KMS-11 (cell line): ENCODE results near the gene MSX2.

Source experiments
- H2AFZ ChIP-seq: fragments of 200-600 bp; sonication (generic); 2 replicates; pipeline ENCODE4 v1.6.1; 2016; ENCODE audit warnings: antibody characterized with exemption, mixed run types, low read depth
- H3K27ac ChIP-seq: fragments of 200-600 bp; sonication (generic); 2 replicates; pipeline ENCODE4 v1.6.1; 2016; ENCODE audit warnings: mild to moderate bottlenecking, mixed run types
- H3K27me3 ChIP-seq: fragments of 200-600 bp; sonication (generic); 2 replicates; pipeline ENCODE4 v1.6.1; 2017; ENCODE audit warnings: mild to moderate bottlenecking, low read depth, mixed run types, moderate library complexity; ENCODE audit not compliant: insufficient read depth
- H3K36me3 ChIP-seq: fragments of 200-600 bp; sonication (generic); 2 replicates; pipeline ENCODE4 v1.6.1; 2017; ENCODE audit warnings: mild to moderate bottlenecking, mixed run types; ENCODE audit not compliant: insufficient read depth
- H3K4me1 ChIP-seq: fragments of 200-600 bp; sonication (generic); 2 replicates; pipeline ENCODE4 v1.6.1; 2016; ENCODE audit warnings: mild to moderate bottlenecking, low read depth, mixed run types; ENCODE audit not compliant: poor library complexity, severe bottlenecking
- H3K4me2 ChIP-seq: fragments of 200-600 bp; sonication (generic); 2 replicates; pipeline ENCODE4 v1.7.0; 2016; ENCODE audit warnings: mild to moderate bottlenecking, mixed run types
- H3K4me3 ChIP-seq: fragments of 200-600 bp; sonication (generic); IDR thresholded peaks from 2 replicates; pipeline ENCODE4 v1.6.1; 2017; ENCODE audit warnings: low read depth, low read length, mixed read lengths; ENCODE audit not compliant: insufficient read depth
- H3K79me2 ChIP-seq: fragments of 200-600 bp; sonication (generic); 2 replicates; pipeline ENCODE4 v1.6.1; 2016; ENCODE audit warnings: low read depth, mixed run types; ENCODE audit not compliant: insufficient read depth
- H3K9ac ChIP-seq: fragments of 200-600 bp; sonication (generic); 2 replicates; pipeline ENCODE4 v1.6.1; 2016; ENCODE audit warnings: mild to moderate bottlenecking, mixed run types
- H4K20me1 ChIP-seq: fragments of 200-600 bp; sonication (generic); 2 replicates; pipeline ENCODE4 v1.6.1; 2016; ENCODE audit warnings: mild to moderate bottlenecking, mixed run types; ENCODE audit not compliant: insufficient read depth
- TF ChIP-seq, protein P1 (sequence below): fragments of 200-600 bp; sonication (generic); conservative IDR thresholded peaks from 2 replicates; pipeline ENCODE4 v1.6.1; 2017; ENCODE audit warnings: low read depth, mild to moderate bottlenecking, antibody characterized with exemption, low read length, moderate library complexity, mixed read lengths

The MSX2 gene

DNA sequence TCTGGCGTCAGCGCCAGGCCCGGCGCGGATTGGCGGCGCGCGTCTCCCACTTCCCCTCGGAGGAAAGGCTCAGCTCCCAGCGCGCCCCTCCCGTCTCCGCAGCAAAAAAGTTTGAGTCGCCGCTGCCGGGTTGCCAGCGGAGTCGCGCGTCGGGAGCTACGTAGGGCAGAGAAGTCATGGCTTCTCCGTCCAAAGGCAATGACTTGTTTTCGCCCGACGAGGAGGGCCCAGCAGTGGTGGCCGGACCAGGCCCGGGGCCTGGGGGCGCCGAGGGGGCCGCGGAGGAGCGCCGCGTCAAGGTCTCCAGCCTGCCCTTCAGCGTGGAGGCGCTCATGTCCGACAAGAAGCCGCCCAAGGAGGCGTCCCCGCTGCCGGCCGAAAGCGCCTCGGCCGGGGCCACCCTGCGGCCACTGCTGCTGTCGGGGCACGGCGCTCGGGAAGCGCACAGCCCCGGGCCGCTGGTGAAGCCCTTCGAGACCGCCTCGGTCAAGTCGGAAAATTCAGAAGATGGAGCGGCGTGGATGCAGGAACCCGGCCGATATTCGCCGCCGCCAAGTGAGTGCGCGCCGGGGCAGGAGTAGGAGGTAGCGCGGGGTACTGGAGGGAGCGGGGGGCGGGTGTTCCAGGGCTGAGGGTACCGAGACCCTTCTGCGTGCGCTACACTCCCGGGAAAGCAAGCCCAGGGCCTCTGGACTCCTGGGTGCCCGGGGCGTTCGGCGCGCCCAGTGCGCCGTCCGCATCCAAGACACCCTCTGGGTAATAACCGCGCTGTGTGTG, at the start of gene MSX2:
TSS of gene MSX2 (plus strand) at position 99 of the 777 bp plus-strand sequence. CDS start at position 177, 78 bp downstream.
- Histone ChIP-seq H3K9ac (no peak within 1 kb of the TSS), H3K4me3 (no peak within 1 kb of the TSS)

DNA sequence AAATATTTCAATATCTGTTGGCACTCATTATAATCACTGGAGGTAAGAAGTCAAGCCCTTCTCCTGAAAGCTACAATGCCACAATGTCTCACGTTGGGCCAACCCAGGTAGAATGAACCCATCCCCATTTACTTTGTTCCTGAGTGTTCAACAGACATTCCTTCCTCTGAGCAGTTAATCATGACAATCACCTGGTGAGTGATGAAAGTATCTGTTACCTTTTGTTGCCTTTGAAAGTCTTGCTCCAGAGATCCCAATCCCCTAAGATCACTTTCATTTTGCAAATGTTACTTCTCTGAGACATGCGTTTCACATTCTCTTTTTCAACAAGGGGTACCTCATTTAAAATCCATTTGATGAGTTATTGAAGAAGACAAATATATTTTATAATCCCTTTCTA, 49.3 kb upstream of the MSX2 start:
- Histone ChIP-seq H3K4me1 (no peaks in the 10 kb centered on the region), H4K20me1 (no peaks in the 10 kb centered on the region), H3K27me3 (no peaks in the 10 kb centered on the region), H3K4me3 (no peak overlapping the region), H2AFZ (no peak overlapping the region), H3K9ac (no peak overlapping the region), H3K79me2 (no peaks in the 10 kb centered on the region), H3K27ac (no peak overlapping the region), H3K36me3 (no peaks in the 10 kb centered on the region), H3K4me2 (no peak overlapping the region)
- TF ChIP-seq, protein P1, sequence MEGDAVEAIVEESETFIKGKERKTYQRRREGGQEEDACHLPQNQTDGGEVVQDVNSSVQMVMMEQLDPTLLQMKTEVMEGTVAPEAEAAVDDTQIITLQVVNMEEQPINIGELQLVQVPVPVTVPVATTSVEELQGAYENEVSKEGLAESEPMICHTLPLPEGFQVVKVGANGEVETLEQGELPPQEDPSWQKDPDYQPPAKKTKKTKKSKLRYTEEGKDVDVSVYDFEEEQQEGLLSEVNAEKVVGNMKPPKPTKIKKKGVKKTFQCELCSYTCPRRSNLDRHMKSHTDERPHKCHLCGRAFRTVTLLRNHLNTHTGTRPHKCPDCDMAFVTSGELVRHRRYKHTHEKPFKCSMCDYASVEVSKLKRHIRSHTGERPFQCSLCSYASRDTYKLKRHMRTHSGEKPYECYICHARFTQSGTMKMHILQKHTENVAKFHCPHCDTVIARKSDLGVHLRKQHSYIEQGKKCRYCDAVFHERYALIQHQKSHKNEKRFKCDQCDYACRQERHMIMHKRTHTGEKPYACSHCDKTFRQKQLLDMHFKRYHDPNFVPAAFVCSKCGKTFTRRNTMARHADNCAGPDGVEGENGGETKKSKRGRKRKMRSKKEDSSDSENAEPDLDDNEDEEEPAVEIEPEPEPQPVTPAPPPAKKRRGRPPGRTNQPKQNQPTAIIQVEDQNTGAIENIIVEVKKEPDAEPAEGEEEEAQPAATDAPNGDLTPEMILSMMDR: no peak

More for the DNA sequence above, at the start of gene MSX2:
- no peaks in the 10 kb centered on the region for H3K36me3 ChIP-seq
- H3K4me2 ChIP-seq: no peak within 1 kb of the TSS
- no peak within 1 kb of the TSS for H3K27ac ChIP-seq
- no peaks in the 10 kb centered on the region for H4K20me1 ChIP-seq
- no peaks in the 10 kb centered on the region for H3K27me3 ChIP-seq
- no peak within 1 kb of the TSS for H2AFZ ChIP-seq
- H3K4me1 ChIP-seq: no peaks in the 10 kb centered on the region
- no peaks in the 10 kb centered on the region for H3K79me2 ChIP-seq
- TF ChIP-seq, protein P1: no peak

DNA sequence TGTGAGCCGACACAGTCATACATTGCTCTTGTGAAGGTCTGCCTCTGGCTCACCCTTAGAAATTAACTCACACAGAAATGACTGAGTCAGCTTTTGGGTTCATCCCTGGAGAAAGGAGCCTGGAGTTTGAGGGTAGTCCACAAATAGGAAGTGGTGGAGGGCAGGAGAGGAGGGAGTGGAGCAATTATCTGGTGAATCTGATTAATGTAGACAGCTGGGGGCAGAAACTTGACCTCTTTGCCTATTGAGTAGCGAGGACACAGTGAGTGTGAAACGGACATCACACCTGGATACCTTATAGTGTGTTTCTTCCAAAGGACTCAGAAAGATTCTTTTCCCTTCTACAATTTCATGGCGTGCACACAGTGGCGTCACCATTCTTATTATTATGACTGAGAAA, 48.5 kb upstream of the MSX2 start:
- Histone ChIP-seq H3K36me3 (no peaks in the 10 kb centered on the region), H4K20me1 (no peaks in the 10 kb centered on the region), H3K79me2 (no peaks in the 10 kb centered on the region), H3K27me3 (no peaks in the 10 kb centered on the region), H3K4me2 (no peak overlapping the region), H3K4me1 (no peaks in the 10 kb centered on the region), H3K27ac (no peak overlapping the region), H2AFZ (no peak overlapping the region), H3K4me3 (no peak overlapping the region), H3K9ac (no peak overlapping the region)
- TF ChIP-seq, protein P1: no peak

DNA sequence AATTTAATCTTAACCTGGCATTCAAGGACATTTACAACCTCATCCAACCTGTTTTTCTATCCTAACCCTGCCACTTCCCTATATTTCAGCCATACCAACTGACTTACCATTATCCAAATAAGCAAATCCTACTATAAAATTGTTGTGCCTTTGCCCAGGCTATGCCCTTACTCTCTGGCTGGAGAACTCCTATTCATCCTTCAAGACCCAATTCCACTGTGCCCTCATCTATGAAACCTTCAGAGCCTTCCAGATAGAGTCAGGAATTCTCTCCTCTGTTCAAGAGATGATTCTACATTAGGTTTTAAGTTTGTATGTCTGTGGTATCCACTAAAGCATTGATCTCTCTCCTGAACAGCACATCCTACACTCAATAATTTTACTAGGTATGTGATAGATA, 46.3 kb upstream of the MSX2 start:
- H3K27ac ChIP-seq: no peak overlapping the region
- H2AFZ ChIP-seq: no peak overlapping the region
- H3K79me2 ChIP-seq: no peaks in the 10 kb centered on the region
- no peak overlapping the region for H3K4me3 ChIP-seq
- TF ChIP-seq, protein P1: no peak
- H4K20me1 ChIP-seq: no peaks in the 10 kb centered on the region
- H3K4me1 ChIP-seq: no peaks in the 10 kb centered on the region
- no peaks in the 10 kb centered on the region for H3K27me3 ChIP-seq
- no peak overlapping the region for H3K9ac ChIP-seq
- no peak overlapping the region for H3K4me2 ChIP-seq
- H3K36me3 ChIP-seq: no peaks in the 10 kb centered on the region
